ACHN (cell line): ENCODE measurements around the gene ZC3H12A.

Experiments
- DNase-seq: peaks from one replicate; pipeline ENCODE4 v3.0.0-alpha.2; 2015
- in situ Hi-C: cut with HindIII; loops from 2 replicates; pipeline ENCODE4 v1.10.0; 2017; ENCODE audit warnings: low sequenced_read_pairs, low pct_ligation_motif_present, low pct_unique_long_range_greater_than_20kb

ZC3H12A gene

DNA sequence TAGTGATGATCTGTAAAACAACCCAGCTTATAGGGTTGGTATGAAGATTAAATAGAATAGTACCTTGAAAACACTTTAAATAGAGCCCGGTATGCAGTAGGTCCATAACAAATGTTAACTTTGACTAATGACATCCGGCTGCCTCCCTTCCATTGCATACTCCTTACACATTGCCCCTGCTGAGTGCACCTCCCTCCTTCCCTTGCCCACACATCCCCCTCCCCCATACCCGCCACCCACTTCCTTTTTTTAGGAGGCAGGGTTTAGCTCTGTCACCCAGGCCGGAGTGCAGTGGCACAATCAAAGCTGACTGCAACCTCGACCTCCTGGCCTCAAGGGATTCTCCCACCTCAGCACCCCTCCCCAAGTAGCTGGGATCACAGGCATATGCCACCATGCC is 24.4 kb upstream of the ZC3H12A start:
- in situ Hi-C loops, result no loop called here
- DNase-seq, result no peak

- DNase-seq, result no peak
- in situ Hi-C loops, result no loop called here
These were observed 22.0 kb upstream of the ZC3H12A start for GRCh38 chr1:37452416-37452815.

- DNase-seq, result no peak
- in situ Hi-C loops, result no loop called here
These were observed 20.7 kb upstream of the ZC3H12A start for GRCh38 chr1:37453647-37454046.

DNA sequence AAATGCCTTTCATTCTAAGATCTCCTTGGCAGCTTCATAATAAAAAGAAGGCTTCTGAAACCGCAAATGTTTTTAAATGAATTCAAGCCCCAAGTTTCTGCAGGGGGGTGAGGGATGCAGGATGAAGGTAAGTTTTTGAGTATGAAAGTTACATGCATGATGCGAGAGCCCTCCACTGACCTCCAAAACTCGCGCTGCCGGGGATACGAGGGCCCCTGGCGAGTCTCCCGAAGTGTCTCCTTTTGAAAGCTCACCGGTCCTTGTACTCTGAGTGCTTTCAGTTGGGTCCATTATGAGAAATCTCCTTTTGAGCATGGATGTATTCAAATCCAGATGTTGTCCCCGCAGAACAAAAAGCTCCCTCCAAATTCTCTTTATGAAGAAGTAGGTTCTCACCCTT is 18.9 kb upstream of the ZC3H12A start:
- no peak for DNase-seq
- in situ Hi-C loops, result no loop called here

- in situ Hi-C loops, result no loop called here
These were observed 17.8 kb upstream of the ZC3H12A start for GRCh38 chr1:37456614-37457013.

DNA sequence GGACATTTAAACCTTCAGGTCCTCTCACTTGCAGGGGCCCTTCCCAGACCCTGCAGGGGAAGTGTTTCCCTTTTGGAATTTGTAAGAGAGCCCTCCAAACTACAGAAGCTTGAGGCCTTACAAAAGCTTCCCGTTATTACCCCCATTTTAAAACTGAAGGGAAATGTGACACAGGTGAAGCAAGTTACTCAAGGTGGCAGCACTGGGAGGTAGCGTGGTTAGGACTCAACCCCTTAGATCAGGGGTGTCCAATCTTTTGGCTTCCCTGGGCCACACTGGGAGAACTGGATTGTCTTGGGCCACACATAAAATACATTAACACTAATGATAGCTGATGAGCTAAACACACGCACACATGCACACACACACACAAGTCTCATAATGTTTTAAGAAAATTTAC is 15.8 kb upstream of the ZC3H12A start:
- DNase-seq, result no peak
- in situ Hi-C loops, result no loop called here

More at GRCh38 chr1:37456614-37457013, 17.8 kb upstream of the ZC3H12A start:
- no peak for DNase-seq

GRCh38 chr1:37461698-37462436 is 12.5 kb upstream of the ZC3H12A start:
- in situ Hi-C loops, result no loop called here
- DNase-seq, result no peak

GRCh38 chr1:37464443-37464842 is 9.9 kb upstream of the ZC3H12A start:
- DNase-seq, result no peak
- in situ Hi-C loops, result no loop called here

GRCh38 chr1:37465593-37466517 is 8.5 kb upstream of the ZC3H12A start:
- in situ Hi-C loops, result no loop called here

GRCh38 chr1:37468037-37468436 is 6.3 kb upstream of the ZC3H12A start:
- in situ Hi-C loops, result no loop called here
- no peak for DNase-seq

More at GRCh38 chr1:37465593-37466517, 8.5 kb upstream of the ZC3H12A start:
- DNase-seq, result no peak

DNA sequence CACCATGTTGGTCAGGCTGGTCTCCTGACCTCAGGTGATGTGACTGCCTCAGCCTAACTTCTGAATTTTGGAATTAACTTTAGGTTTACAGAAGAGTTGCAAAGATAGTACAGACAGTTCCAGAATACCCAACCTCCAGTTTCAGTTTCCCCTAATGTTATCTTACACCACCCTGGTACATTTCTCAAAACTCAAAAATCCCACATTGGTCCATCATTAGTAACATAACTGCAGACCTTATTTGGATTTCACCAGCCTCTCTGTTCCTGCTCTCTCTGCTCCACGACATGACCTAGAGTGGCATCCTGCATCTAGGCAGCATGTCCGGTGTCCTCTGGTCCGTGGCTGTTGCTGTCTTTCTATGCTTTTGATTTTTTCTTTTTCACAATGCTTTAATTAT is 5.0 kb upstream of the ZC3H12A start:
- no peak for DNase-seq
- in situ Hi-C loops, result no loop called here

DNA sequence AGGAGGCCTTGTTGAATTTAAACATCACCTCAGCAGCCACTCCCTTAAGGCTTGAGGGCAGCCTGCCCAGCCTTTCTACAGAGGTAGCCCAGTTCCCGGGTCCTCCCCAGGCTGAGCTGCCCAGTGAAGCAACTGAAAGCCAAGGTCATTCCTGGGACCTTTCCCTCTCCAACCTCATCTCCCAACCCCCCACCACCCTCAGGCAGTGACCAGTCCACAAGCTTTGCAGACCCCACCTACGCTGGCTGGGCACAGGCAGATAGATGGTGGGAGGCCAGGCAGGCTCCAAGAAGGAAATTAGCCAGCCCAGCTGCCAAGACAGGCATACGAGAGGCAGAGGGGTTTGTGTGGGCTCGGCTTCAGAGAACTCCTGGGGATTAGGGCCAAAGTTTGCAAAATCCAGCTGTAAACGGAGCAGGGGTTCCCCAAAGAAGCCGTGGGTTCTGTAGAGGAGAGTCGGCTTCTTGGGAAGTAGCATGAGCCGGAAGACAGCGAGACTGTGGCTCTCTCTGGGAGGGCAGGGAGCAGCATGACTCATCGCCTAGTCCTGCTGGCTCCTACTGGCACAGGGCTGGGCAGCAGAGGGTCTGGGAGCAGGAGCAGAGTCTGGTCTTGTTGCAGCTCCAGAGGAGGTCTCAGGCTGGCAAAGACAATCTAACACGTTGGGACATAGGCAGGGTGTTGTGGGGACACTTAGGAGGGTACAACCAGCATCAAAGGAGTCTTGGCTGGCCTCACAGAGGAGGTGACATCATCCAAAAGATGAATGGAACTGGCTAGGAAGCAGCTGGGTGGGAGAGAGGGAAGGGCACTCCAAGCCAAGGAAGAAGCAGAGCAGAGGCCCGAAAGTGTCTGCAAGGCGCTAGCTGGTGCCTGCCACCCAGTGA is 2.8 kb upstream of the ZC3H12A start:
- in situ Hi-C loops, result no loop called here
- peak; percentile 89 for DNase-seq

GRCh38 chr1:37472281-37472680 is 2.1 kb upstream of the ZC3H12A start:
- in situ Hi-C loops, result no loop called here
- peak; percentile 61 for DNase-seq

GRCh38 chr1:37472994-37473393 is 1.4 kb upstream of the ZC3H12A start:
- no peak for DNase-seq
- in situ Hi-C loops, result no loop called here

GRCh38 chr1:37473431-37474045 is 842 bp upstream of the ZC3H12A start:
- in situ Hi-C loops, result no loop called here
- DNase-seq, result peak; percentile 48

DNA sequence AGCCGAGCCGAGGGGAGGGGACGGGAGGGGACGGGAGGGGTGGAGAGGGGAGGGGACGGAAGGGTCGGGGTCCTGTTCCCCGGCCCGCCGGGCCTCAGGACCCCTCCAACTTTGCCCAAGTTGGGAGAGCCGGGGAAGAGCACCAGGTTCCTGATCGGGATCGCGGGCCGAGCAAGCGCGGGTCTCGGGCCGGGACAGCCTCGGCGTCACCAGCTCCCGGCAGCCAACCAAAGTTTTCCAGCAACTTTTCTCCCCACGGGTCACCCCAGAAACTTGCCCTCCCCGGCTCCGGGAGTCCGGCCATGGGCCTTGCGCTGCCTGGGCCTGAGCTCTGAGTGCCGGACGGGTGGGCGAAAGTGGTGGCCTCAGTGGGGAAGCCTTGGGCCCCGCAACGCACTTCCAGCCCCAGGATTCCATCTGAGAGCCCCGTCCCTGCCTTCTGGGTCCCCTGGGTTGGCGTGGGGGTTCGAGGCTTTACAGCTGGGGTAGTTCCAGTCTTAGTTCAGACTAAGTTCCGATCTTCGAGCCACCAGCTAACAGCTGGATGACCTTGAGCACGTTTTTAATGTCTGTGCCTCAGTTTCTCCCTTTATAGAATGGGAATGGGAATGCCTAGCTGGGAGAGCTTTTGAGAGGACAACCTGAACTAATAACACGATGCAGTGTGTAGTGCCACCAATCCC is 458 bp downstream of the ZC3H12A start:
- in situ Hi-C loops, result no loop called here
- peak; percentile 28 for DNase-seq

- no peak for DNase-seq
- in situ Hi-C loops, result no loop called here
These were observed 1.2 kb downstream of the ZC3H12A start for GRCh38 chr1:37475380-37476086.
